SU-DHL-6 (cell line): ENCODE measurements around the gene LPCAT1.

ENCODE experiments used
- EZH2phosphoT487 ChIP-seq: fragments of 200-600 bp; sonication (generic), shearing (Covaris generic); conservative IDR thresholded peaks from 2 replicates; pipeline ENCODE4 v1.6.1; 2018; ENCODE audit warnings: mild to moderate bottlenecking, antibody characterized with exemption, low read length, moderate library complexity, mixed read lengths
- TF ChIP-seq, protein P1 (sequence below): fragments of 200-600 bp; sonication (generic); IDR thresholded peaks from one replicate; pipeline ENCODE4 v1.5.1; 2017; ENCODE audit warnings: antibody characterized with exemption, mild to moderate bottlenecking, low read length, moderate library complexity; ENCODE audit not compliant: insufficient read depth, poor library complexity, severe bottlenecking

DNA sequence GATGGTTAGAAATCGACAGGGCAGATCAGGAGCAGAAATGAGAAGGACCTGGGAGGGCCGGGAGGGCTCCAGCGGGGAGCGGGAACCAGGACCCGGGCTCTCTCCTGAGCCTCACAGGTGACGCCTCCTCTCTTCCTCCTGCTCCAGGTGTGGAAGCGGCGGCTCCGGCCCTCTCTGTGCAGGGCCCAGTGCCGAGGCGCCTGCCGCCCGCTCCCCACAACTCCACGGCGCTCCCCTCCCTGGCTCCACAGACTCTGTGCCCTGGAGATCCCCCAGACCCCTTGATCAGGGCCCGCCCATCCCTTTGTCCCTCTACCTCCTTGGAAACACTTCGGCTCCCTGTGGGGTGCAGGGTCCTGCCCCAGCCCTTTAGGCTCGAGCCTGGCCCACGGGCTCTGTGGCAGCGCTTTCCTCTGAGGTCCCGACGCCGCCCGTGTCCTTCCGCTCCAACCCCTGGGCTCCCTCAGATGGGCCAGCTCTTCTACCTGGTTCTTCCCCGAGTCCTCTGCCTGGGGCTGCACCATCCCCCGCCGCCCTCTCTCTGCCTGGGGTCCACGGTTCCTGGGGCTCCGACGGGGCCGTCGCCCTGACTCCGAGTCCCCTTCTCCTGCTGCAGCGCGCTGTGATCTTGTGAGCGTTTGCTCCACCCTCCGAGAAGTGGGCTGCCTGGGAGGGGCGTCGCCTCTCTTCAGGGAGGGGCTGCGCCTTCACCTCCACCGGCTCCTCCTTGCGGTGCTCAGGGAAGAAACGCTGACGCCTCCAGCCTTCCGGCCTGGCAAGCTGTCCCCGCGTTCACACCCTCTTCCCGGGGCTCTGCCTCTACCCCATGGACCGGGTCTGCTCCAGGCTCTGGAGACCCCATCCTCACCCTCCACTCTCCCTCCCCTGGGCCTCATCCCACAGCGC lies 56.2 kb downstream of the LPCAT1 start:
- TF ChIP-seq, protein P1, sequence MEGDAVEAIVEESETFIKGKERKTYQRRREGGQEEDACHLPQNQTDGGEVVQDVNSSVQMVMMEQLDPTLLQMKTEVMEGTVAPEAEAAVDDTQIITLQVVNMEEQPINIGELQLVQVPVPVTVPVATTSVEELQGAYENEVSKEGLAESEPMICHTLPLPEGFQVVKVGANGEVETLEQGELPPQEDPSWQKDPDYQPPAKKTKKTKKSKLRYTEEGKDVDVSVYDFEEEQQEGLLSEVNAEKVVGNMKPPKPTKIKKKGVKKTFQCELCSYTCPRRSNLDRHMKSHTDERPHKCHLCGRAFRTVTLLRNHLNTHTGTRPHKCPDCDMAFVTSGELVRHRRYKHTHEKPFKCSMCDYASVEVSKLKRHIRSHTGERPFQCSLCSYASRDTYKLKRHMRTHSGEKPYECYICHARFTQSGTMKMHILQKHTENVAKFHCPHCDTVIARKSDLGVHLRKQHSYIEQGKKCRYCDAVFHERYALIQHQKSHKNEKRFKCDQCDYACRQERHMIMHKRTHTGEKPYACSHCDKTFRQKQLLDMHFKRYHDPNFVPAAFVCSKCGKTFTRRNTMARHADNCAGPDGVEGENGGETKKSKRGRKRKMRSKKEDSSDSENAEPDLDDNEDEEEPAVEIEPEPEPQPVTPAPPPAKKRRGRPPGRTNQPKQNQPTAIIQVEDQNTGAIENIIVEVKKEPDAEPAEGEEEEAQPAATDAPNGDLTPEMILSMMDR = no peak
- no peak for TF ChIP-seq EZH2phosphoT487
